PC-9 (cell line): Measurements from ENCODE around the gene ADGRF1. TPM values are rescaled to one million over a fixed set of nuclear protein-coding genes. Genes with fewer than 3 reads are reported as not detected.

Source experiments
- BruUV-seq: library from RNA; stranded (reverse); fragments of 400-500 nt; replicated peaks from 2 replicates; lab custom pipeline; 2021; lab: Mats Ljungman, UMichigan
- CTCF ChIA-PET: fragments of 300-600 bp; sonication (Branson Sonifier 250); formaldehyde crosslinking; loops from one replicate; lab custom pipeline; 2022; ENCODE audit warnings: antibody characterized with exemption; lab: Charles Lee
- POLR2A ChIA-PET: fragments of 300-600 bp; sonication (Branson Sonifier 250); formaldehyde crosslinking; loops from one replicate; lab custom pipeline; 2022; ENCODE audit warnings: antibody characterized with exemption; ENCODE audit not compliant: unreplicated experiment; lab: Charles Lee
- DNase-seq, 2 experiments: peaks; one replicate each; pipeline versions ENCODE4 v3.0.0 to v3.0.0-alpha.2; 2015 to 2022; ENCODE audit warnings: mixed read lengths in 1 of 2
- H2AFZ ChIP-seq: fragments of 200-600 bp; sonication (generic); 2 replicates; pipeline ENCODE4 v1.8.1; 2017; ENCODE audit warnings: antibody characterized with exemption
- H3F3A ChIP-seq: fragments of 200-600 bp; sonication (generic); 2 replicates; pipeline ENCODE4 v1.8.1; 2017; ENCODE audit warnings: antibody characterized with exemption, mild to moderate bottlenecking, low read depth; ENCODE audit not compliant: insufficient read depth
- H3K27ac ChIP-seq: fragments of 200-600 bp; sonication (generic); 2 replicates; pipeline ENCODE4 v1.6.1; 2016; ENCODE audit warnings: mixed run types
- H3K27me3 ChIP-seq: fragments of 200-600 bp; sonication (generic); 2 replicates; pipeline ENCODE4 v1.6.1; 2016; ENCODE audit warnings: low read depth, mixed run types; ENCODE audit not compliant: insufficient read depth
- H3K36me3 ChIP-seq: fragments of 200-600 bp; sonication (generic); 2 replicates; pipeline ENCODE4 v1.6.1; 2016; ENCODE audit warnings: low read depth, mixed run types
- H3K4me1 ChIP-seq: fragments of 200-600 bp; sonication (generic); replicated peaks from 2 replicates; pipeline ENCODE4 v1.6.1; 2016; ENCODE audit warnings: mixed run types; ENCODE audit not compliant: insufficient read depth
- H3K4me2 ChIP-seq: fragments of 200-600 bp; sonication (generic); 2 replicates; pipeline ENCODE4 v1.6.1; 2017; ENCODE audit warnings: mixed run types
- H3K4me3 ChIP-seq: fragments of 200-600 bp; sonication (generic); 2 replicates; pipeline ENCODE4 v1.6.1; 2016; ENCODE audit warnings: mixed run types
- H3K79me2 ChIP-seq: fragments of 200-600 bp; sonication (generic); 2 replicates; pipeline ENCODE4 v1.6.1; 2017; ENCODE audit warnings: low read depth, mixed run types
- H3K9me2 ChIP-seq: fragments of 200-600 bp; sonication (generic); 2 replicates; pipeline ENCODE4 v1.8.1; 2017; ENCODE audit warnings: mild to moderate bottlenecking; ENCODE audit not compliant: insufficient read depth
- H3K9me3 ChIP-seq: fragments of 200-600 bp; sonication (generic); 2 replicates; pipeline ENCODE4 v1.8.1; 2016; ENCODE audit warnings: low read depth; ENCODE audit not compliant: insufficient read depth
- H4K20me1 ChIP-seq: fragments of 200-600 bp; sonication (generic); 2 replicates; pipeline ENCODE4 v1.8.1; 2017; ENCODE audit not compliant: insufficient read depth
- CTCF ChIP-seq: fragments of 200-600 bp; sonication (generic); conservative IDR thresholded peaks from 2 replicates; pipeline ENCODE4 v1.6.1; 2017; ENCODE audit warnings: mixed run types, antibody characterized with exemption, mild to moderate bottlenecking, moderate library complexity
- EZH2 ChIP-seq: fragments of 200-600 bp; sonication (generic); IDR thresholded peaks from 2 replicates; pipeline ENCODE4 v1.8.0; 2017; ENCODE audit warnings: antibody characterized with exemption, low read depth
- intact Hi-C: fragments of 100-400 bp; cut with micrococcal nuclease; formaldehyde crosslinking; loops from one replicate; pipeline ENCODE4 v1.10.0; 2022; ENCODE audit not compliant: unreplicated experiment
- total RNA-seq: library from RNA; stranded (reverse); gene quantifications from 2 replicates; pipeline ENCODE4 v1.2.3, GENCODE V29; 2021

The ADGRF1 gene
- total RNA-seq, 1 experiment from 2014 or later, result 162 TPM

- CTCF ChIA-PET, result no interaction called here
- H3F3A ChIP-seq, result no peaks in the 10 kb centered on the region
These were observed 67.3 kb downstream of the ADGRF1 start for GRCh38 chr6:46974786-46975185.

GRCh38 chr6:46973029-46973428, 69.1 kb downstream of the ADGRF1 start:
- TF ChIP-seq CTCF, result no peak
- TF ChIP-seq EZH2, result no peak

More at GRCh38 chr6:46974786-46975185, 67.3 kb downstream of the ADGRF1 start:
- Histone ChIP-seq H3K4me2 (no peak overlapping the region), H3K9me2 (no peaks in the 10 kb centered on the region), H3K4me3 (no peak overlapping the region), H3K27me3 (no peaks in the 10 kb centered on the region), H2AFZ (no peak overlapping the region), H3K9me3 (no peaks in the 10 kb centered on the region), H3K79me2 (no peaks in the 10 kb centered on the region), H3K27ac (no peak overlapping the region), H3K4me1 (peaks cover 19% of the 10 kb centered on the region), H4K20me1 (no peaks in the 10 kb centered on the region), H3K36me3 (no peaks in the 10 kb centered on the region)
- no TSS peak for BruUV-seq
- no peak for DNase-seq
- POLR2A ChIA-PET, result no interaction called here
- intact Hi-C loops, result no loop called here
- no peak for TF ChIP-seq EZH2
- TF ChIP-seq CTCF, result no peak

GRCh38 chr6:46972531-46972930, 69.6 kb downstream of the ADGRF1 start:
- H3K79me2 ChIP-seq, result no peaks in the 10 kb centered on the region
- intact Hi-C loops, result no loop called here

More at GRCh38 chr6:46973029-46973428, 69.1 kb downstream of the ADGRF1 start:
- Histone ChIP-seq H3K27ac (0 out of 2 replicates have a peak overlapping the region, but pooled peaks have one; percentile 7), H3K27me3 (no peaks in the 10 kb centered on the region), H3K79me2 (no peaks in the 10 kb centered on the region), H3K9me3 (no peaks in the 10 kb centered on the region), H4K20me1 (no peaks in the 10 kb centered on the region), H3K4me3 (no peak overlapping the region), H2AFZ (no peak overlapping the region), H3K4me2 (peak overlapping the region; percentile 26), H3F3A (no peaks in the 10 kb centered on the region), H3K9me2 (no peaks in the 10 kb centered on the region), H3K4me1 (peaks cover 19% of the 10 kb centered on the region), H3K36me3 (no peaks in the 10 kb centered on the region)
- ChIA-PET CTCF (no interaction called here), POLR2A (interaction anchor here (0.6 kb wide), 1 partner anchor 195 kb away, joined by 3 read pairs; no protein-coding TSS in a partner anchor)
- BruUV-seq, result no TSS peak
- intact Hi-C loops, result no loop called here
- DNase-seq, result peak in 1 of 2 experiments; percentile 60

More at GRCh38 chr6:46972531-46972930, 69.6 kb downstream of the ADGRF1 start:
- Histone ChIP-seq H3K4me1 (peaks cover 19% of the 10 kb centered on the region), H2AFZ (no peak overlapping the region), H3K4me2 (peak overlapping the region; percentile 26), H3K9me3 (no peaks in the 10 kb centered on the region), H4K20me1 (no peaks in the 10 kb centered on the region), H3F3A (no peaks in the 10 kb centered on the region), H3K27me3 (no peaks in the 10 kb centered on the region), H3K27ac (0 out of 2 replicates have a peak overlapping the region, but pooled peaks have one; percentile 7), H3K4me3 (no peak overlapping the region), H3K9me2 (no peaks in the 10 kb centered on the region), H3K36me3 (no peaks in the 10 kb centered on the region)
- DNase-seq, result no peak
- no peak for TF ChIP-seq EZH2
- TF ChIP-seq CTCF, result no peak
- CTCF ChIA-PET, result no interaction called here
- BruUV-seq, result no TSS peak
- POLR2A ChIA-PET, result interaction anchor here (0.6 kb wide), 1 partner anchor 196 kb away, joined by 3 read pairs; no protein-coding TSS in a partner anchor
